NCI-H1694 (cell line): ENCODE measurements around the gene OR6A2.

Source experiments
- DNase-seq: peaks from one replicate; lab custom pipeline; 2025; lab: John Stamatoyannopoulos, UW

Gene OR6A2

GRCh38 chr11:6755953-6756347 lies 43.5 kb downstream of the OR6A2 start:
- no peak for DNase-seq

GRCh38 chr11:6755303-6755952 lies 44.1 kb downstream of the OR6A2 start:
- DNase-seq: no peak

- no peak for DNase-seq
Measured at GRCh38 chr11:6747097-6747668, 52.3 kb downstream of the OR6A2 start.

- no peak for DNase-seq
Measured at GRCh38 chr11:6746626-6747025, 52.9 kb downstream of the OR6A2 start.

- no peak for DNase-seq
Measured at GRCh38 chr11:6746086-6746618, 53.3 kb downstream of the OR6A2 start.

GRCh38 chr11:6745465-6746015 lies 53.9 kb downstream of the OR6A2 start:
- no peak for DNase-seq

GRCh38 chr11:6745018-6745417 lies 54.5 kb downstream of the OR6A2 start:
- DNase-seq: no peak

- no peak for DNase-seq
Measured at GRCh38 chr11:6742260-6742659, 57.2 kb downstream of the OR6A2 start.
